ENCODE measurements around the gene NXPH3.

Gene NXPH3

GRCh38 chr17:49575679-49576087 lies at the start of gene NXPH3:
Gene NXPH3, plus strand, starts transcription at chr17:49575871. Its CDS starts 349 bp downstream, at chr17:49576220.
- no peaks in the 10 kb centered on the region for H3K9me3 ChIP-seq (ENCODE audit: control insufficient read depth, low read length)
- H3K4me1 ChIP-seq (ENCODE audit: control insufficient read depth, insufficient read depth, low read length): peaks cover 8% of the 10 kb centered on the region
- DNase-seq (ENCODE audit: low read depth): peak; percentile 77
- H3K9ac ChIP-seq (ENCODE audit: low read length): peak within 1 kb of the TSS; percentile 87
- H3K27me3 ChIP-seq (replicated peaks; ENCODE audit: control insufficient read depth, insufficient read depth, low read length): peaks cover 4% of the 10 kb centered on the region
- H3K36me3 ChIP-seq (ENCODE audit: control insufficient read depth, insufficient read depth, low read length, severe bottlenecking): no peaks in the 10 kb centered on the region
- H3K4me3 ChIP-seq (ENCODE audit: low read length): peak within 1 kb of the TSS; percentile 81

GRCh38 chr17:49527927-49528651 lies 47.6 kb upstream of the NXPH3 start:
- H3K36me3 ChIP-seq (ENCODE audit: control insufficient read depth, insufficient read depth, low read length, severe bottlenecking): no peaks in the 10 kb centered on the region
- peaks cover 60% of the 10 kb centered on the region for H3K27me3 ChIP-seq (replicated peaks; ENCODE audit: control insufficient read depth, insufficient read depth, low read length)
- H3K4me1 ChIP-seq (ENCODE audit: control insufficient read depth, insufficient read depth, low read length): peaks cover 7% of the 10 kb centered on the region
- H3K4me3 ChIP-seq (ENCODE audit: low read length): no peak overlapping the region
- H3K9me3 ChIP-seq (ENCODE audit: control insufficient read depth, low read length): no peaks in the 10 kb centered on the region
- DNase-seq (ENCODE audit: low read depth): no peak
- H3K9ac ChIP-seq (ENCODE audit: low read length): no peak overlapping the region

- Histone ChIP-seq H3K27me3 (replicated peaks; ENCODE audit: control insufficient read depth, insufficient read depth, low read length) (peaks cover 68% of the 10 kb centered on the region), H3K9ac (ENCODE audit: low read length) (no peak overlapping the region), H3K4me3 (ENCODE audit: low read length) (no peak overlapping the region), H3K4me1 (ENCODE audit: control insufficient read depth, insufficient read depth, low read length) (peaks cover 7% of the 10 kb centered on the region), H3K36me3 (ENCODE audit: control insufficient read depth, insufficient read depth, low read length, severe bottlenecking) (no peaks in the 10 kb centered on the region), H3K9me3 (ENCODE audit: control insufficient read depth, low read length) (no peaks in the 10 kb centered on the region)
- DNase-seq (ENCODE audit: low read depth): no peak
Measured at GRCh38 chr17:49528966-49529365, 46.7 kb upstream of the NXPH3 start.

GRCh38 chr17:49530118-49530517 lies 45.6 kb upstream of the NXPH3 start:
- DNase-seq (ENCODE audit: low read depth): no peak
- no peak overlapping the region for H3K4me3 ChIP-seq (ENCODE audit: low read length)
- H3K9ac ChIP-seq (ENCODE audit: low read length): no peak overlapping the region
- H3K36me3 ChIP-seq (ENCODE audit: control insufficient read depth, insufficient read depth, low read length, severe bottlenecking): no peaks in the 10 kb centered on the region
- H3K27me3 ChIP-seq (replicated peaks; ENCODE audit: control insufficient read depth, insufficient read depth, low read length): peaks cover 75% of the 10 kb centered on the region
- peaks cover 7% of the 10 kb centered on the region for H3K4me1 ChIP-seq (ENCODE audit: control insufficient read depth, insufficient read depth, low read length)
- H3K9me3 ChIP-seq (ENCODE audit: control insufficient read depth, low read length): no peaks in the 10 kb centered on the region

GRCh38 chr17:49543860-49544259 lies 31.8 kb upstream of the NXPH3 start:
- no peak overlapping the region for H3K4me3 ChIP-seq (ENCODE audit: low read length)
- peaks cover 54% of the 10 kb centered on the region for H3K27me3 ChIP-seq (replicated peaks; ENCODE audit: control insufficient read depth, insufficient read depth, low read length)
- H3K4me1 ChIP-seq (ENCODE audit: control insufficient read depth, insufficient read depth, low read length): peaks cover 3% of the 10 kb centered on the region
- H3K9ac ChIP-seq (ENCODE audit: low read length): no peak overlapping the region
- H3K36me3 ChIP-seq (ENCODE audit: control insufficient read depth, insufficient read depth, low read length, severe bottlenecking): no peaks in the 10 kb centered on the region
- H3K9me3 ChIP-seq (ENCODE audit: control insufficient read depth, low read length): peaks cover 9% of the 10 kb centered on the region
- DNase-seq (ENCODE audit: low read depth): no peak

GRCh38 chr17:49545007-49545660 lies 30.5 kb upstream of the NXPH3 start:
- peaks cover 9% of the 10 kb centered on the region for H3K9me3 ChIP-seq (ENCODE audit: control insufficient read depth, low read length)
- H3K9ac ChIP-seq (ENCODE audit: low read length): no peak overlapping the region
- H3K4me3 ChIP-seq (ENCODE audit: low read length): no peak overlapping the region
- no peaks in the 10 kb centered on the region for H3K36me3 ChIP-seq (ENCODE audit: control insufficient read depth, insufficient read depth, low read length, severe bottlenecking)
- DNase-seq (ENCODE audit: low read depth): no peak
- peaks cover 3% of the 10 kb centered on the region for H3K4me1 ChIP-seq (ENCODE audit: control insufficient read depth, insufficient read depth, low read length)
- H3K27me3 ChIP-seq (replicated peaks; ENCODE audit: control insufficient read depth, insufficient read depth, low read length): peaks cover 54% of the 10 kb centered on the region

GRCh38 chr17:49545806-49546545 lies 29.7 kb upstream of the NXPH3 start:
- Histone ChIP-seq H3K4me1 (ENCODE audit: control insufficient read depth, insufficient read depth, low read length) (peaks cover 3% of the 10 kb centered on the region), H3K27me3 (replicated peaks; ENCODE audit: control insufficient read depth, insufficient read depth, low read length) (peaks cover 51% of the 10 kb centered on the region), H3K36me3 (ENCODE audit: control insufficient read depth, insufficient read depth, low read length, severe bottlenecking) (no peaks in the 10 kb centered on the region), H3K9me3 (ENCODE audit: control insufficient read depth, low read length) (peaks cover 7% of the 10 kb centered on the region), H3K9ac (ENCODE audit: low read length) (no peak overlapping the region), H3K4me3 (ENCODE audit: low read length) (no peak overlapping the region)
- DNase-seq (ENCODE audit: low read depth): no peak

- no peaks in the 10 kb centered on the region for H3K36me3 ChIP-seq (ENCODE audit: control insufficient read depth, insufficient read depth, low read length, severe bottlenecking)
- no peak overlapping the region for H3K4me3 ChIP-seq (ENCODE audit: low read length)
- H3K9ac ChIP-seq (ENCODE audit: low read length): no peak overlapping the region
- H3K27me3 ChIP-seq (replicated peaks; ENCODE audit: control insufficient read depth, insufficient read depth, low read length): peaks cover 47% of the 10 kb centered on the region
- DNase-seq (ENCODE audit: low read depth): no peak
- H3K9me3 ChIP-seq (ENCODE audit: control insufficient read depth, low read length): no peaks in the 10 kb centered on the region
- peaks cover 3% of the 10 kb centered on the region for H3K4me1 ChIP-seq (ENCODE audit: control insufficient read depth, insufficient read depth, low read length)
Measured at GRCh38 chr17:49546546-49547535, 28.8 kb upstream of the NXPH3 start.

GRCh38 chr17:49547566-49547965 lies 28.1 kb upstream of the NXPH3 start:
- Histone ChIP-seq H3K4me1 (ENCODE audit: control insufficient read depth, insufficient read depth, low read length) (peaks cover 3% of the 10 kb centered on the region), H3K27me3 (replicated peaks; ENCODE audit: control insufficient read depth, insufficient read depth, low read length) (peaks cover 47% of the 10 kb centered on the region), H3K36me3 (ENCODE audit: control insufficient read depth, insufficient read depth, low read length, severe bottlenecking) (no peaks in the 10 kb centered on the region), H3K4me3 (ENCODE audit: low read length) (no peak overlapping the region), H3K9ac (ENCODE audit: low read length) (no peak overlapping the region), H3K9me3 (ENCODE audit: control insufficient read depth, low read length) (no peaks in the 10 kb centered on the region)
- DNase-seq (ENCODE audit: low read depth): no peak

GRCh38 chr17:49548051-49548505 lies 27.6 kb upstream of the NXPH3 start:
- Histone ChIP-seq H3K36me3 (ENCODE audit: control insufficient read depth, insufficient read depth, low read length, severe bottlenecking) (no peaks in the 10 kb centered on the region), H3K27me3 (replicated peaks; ENCODE audit: control insufficient read depth, insufficient read depth, low read length) (peaks cover 46% of the 10 kb centered on the region), H3K4me1 (ENCODE audit: control insufficient read depth, insufficient read depth, low read length) (peaks cover 3% of the 10 kb centered on the region), H3K4me3 (ENCODE audit: low read length) (no peak overlapping the region), H3K9ac (ENCODE audit: low read length) (no peak overlapping the region), H3K9me3 (ENCODE audit: control insufficient read depth, low read length) (no peaks in the 10 kb centered on the region)
- no peak for DNase-seq (ENCODE audit: low read depth)

Measured in adipocyte (in vitro differentiated cells).